HepG2 (cell line): Measurements from ENCODE around the gene TRMT6. TPM values are rescaled to one million over a fixed set of nuclear protein-coding genes. Genes with fewer than 3 reads are reported as not detected.

ENCODE experiments used
- CBX2 ChIP-seq, 2 experiments: fragments of 200-600 bp in 1 of 2; sonication (generic); formaldehyde crosslinking in 1 of 2; IDR thresholded peaks; 2 replicates each; pipeline versions ENCODE4 v1.7.0 to v1.8.1; 2018 to 2022; ENCODE audit warnings: low read depth in 2 of 2, low read length in 1 of 2, mild to moderate bottlenecking in 1 of 2, missing genetic modification reagents in 1 of 2
- CREB1 ChIP-seq, 2 experiments: fragments of 450-650 bp in 1 of 2; IDR thresholded peaks; 2 replicates each; pipeline ENCODE4 v1.6.1; 2016 to 2017; ENCODE audit warnings: control low read depth in 1 of 2, mild to moderate bottlenecking in 1 of 2, missing compliant biosample characterization in 1 of 2, missing genetic modification characterization in 1 of 2
- ETV6 ChIP-seq: sonication (generic); formaldehyde crosslinking; conservative IDR thresholded peaks from 2 replicates; pipeline ENCODE4 v1.4.0; 2020; ENCODE audit warnings: missing genetic modification reagents
- KLF9 ChIP-seq: IDR thresholded peaks from 2 replicates; pipeline ENCODE4 v1.6.1; 2016; ENCODE audit warnings: low read depth
- MEF2D ChIP-seq: sonication (generic); formaldehyde crosslinking; IDR thresholded peaks from 2 replicates; pipeline ENCODE4 v1.5.1; 2020; ENCODE audit warnings: mild to moderate bottlenecking, missing genetic modification reagents
- MXD1 ChIP-seq: sonication (generic); formaldehyde crosslinking; IDR thresholded peaks from 2 replicates; pipeline ENCODE4 v1.4.0; 2020; ENCODE audit warnings: mild to moderate bottlenecking, missing genetic modification reagents
- PCBP1 ChIP-seq: fragments of 200-400 bp; formaldehyde crosslinking; IDR thresholded peaks from 2 replicates; pipeline ENCODE4 v1.6.1; 2017; ENCODE audit warnings: mild to moderate bottlenecking, low read depth, low read length, borderline replicate concordance
- PLSCR1 ChIP-seq: sonication (generic); formaldehyde crosslinking; IDR thresholded peaks from 2 replicates; pipeline ENCODE4 v1.5.0; 2020; ENCODE audit warnings: missing genetic modification reagents, mild to moderate bottlenecking, borderline replicate concordance
- POGK ChIP-seq: sonication (generic); formaldehyde crosslinking; conservative IDR thresholded peaks from 2 replicates; pipeline ENCODE4 v1.8.0; 2022; ENCODE audit warnings: mild to moderate bottlenecking, moderate library complexity, missing genetic modification reagents
- SALL2 ChIP-seq: sonication (generic); formaldehyde crosslinking; IDR thresholded peaks from 2 replicates; pipeline ENCODE4 v1.8.1; 2023; ENCODE audit warnings: mild to moderate bottlenecking, missing genetic modification reagents, inconsistent platforms
- SOX5 ChIP-seq: IDR thresholded peaks from 2 replicates; pipeline ENCODE4 v1.6.1; 2016; ENCODE audit warnings: borderline replicate concordance
- STAG1 ChIP-seq: sonication (generic); formaldehyde crosslinking; IDR thresholded peaks from 2 replicates; pipeline ENCODE4 v1.4.0; 2020; ENCODE audit warnings: missing genetic modification reagents
- SYNCRIP ChIP-seq: fragments of 200-400 bp; formaldehyde crosslinking; IDR thresholded peaks from 2 replicates; pipeline ENCODE4 v1.6.1; 2018; ENCODE audit warnings: mild to moderate bottlenecking, low read depth, low read length; ENCODE audit not compliant: insufficient read depth
- XRCC5 ChIP-seq: fragments of 200-400 bp; formaldehyde crosslinking; optimal IDR thresholded peaks from 2 replicates; pipeline ENCODE3; 2017; ENCODE audit warnings: mild to moderate bottlenecking, low read length
- ZBTB1 ChIP-seq: sonication (generic); formaldehyde crosslinking; IDR thresholded peaks from 2 replicates; pipeline ENCODE4 v1.4.0; 2020; ENCODE audit warnings: missing genetic modification reagents, borderline replicate concordance
- ZBTB33 ChIP-seq: sonication (generic); formaldehyde crosslinking; IDR thresholded peaks from 2 replicates; pipeline ENCODE4 v1.4.0; 2020; ENCODE audit warnings: missing genetic modification reagents
- ZNF121 ChIP-seq: sonication (generic); formaldehyde crosslinking; IDR thresholded peaks from 2 replicates; pipeline ENCODE4 v1.5.0; 2020; ENCODE audit warnings: mild to moderate bottlenecking, missing genetic modification reagents
- ZNF335 ChIP-seq: sonication (generic); formaldehyde crosslinking; IDR thresholded peaks from 2 replicates; pipeline ENCODE4 v1.4.0; 2020; ENCODE audit warnings: missing genetic modification reagents
- ZNF383 ChIP-seq: sonication (generic); formaldehyde crosslinking; IDR thresholded peaks from 2 replicates; pipeline ENCODE4 v1.4.0; 2020; ENCODE audit warnings: missing genetic modification reagents, mild to moderate bottlenecking, borderline replicate concordance
- ZNF496 ChIP-seq: sonication (generic); formaldehyde crosslinking; IDR thresholded peaks from 2 replicates; pipeline ENCODE4 v1.8.1; 2023; ENCODE audit warnings: mild to moderate bottlenecking, moderate library complexity, missing genetic modification reagents; ENCODE audit not compliant: insufficient replicate concordance
- ZNF567 ChIP-seq: sonication (generic); formaldehyde crosslinking; IDR thresholded peaks from 2 replicates; pipeline ENCODE4 v1.8.1; 2023; ENCODE audit warnings: mild to moderate bottlenecking, missing genetic modification reagents, borderline replicate concordance
- polyA plus RNA-seq, 8 experiments: library from polyadenylated mRNA; depleted of rRNA in 3 of 8; stranded (reverse) in 7 of 8; unstranded in 1 of 8; fragments of >200 nt; fragmentation: Illumina TruSeq in 4 of 8; extraction: Trizol in 4 of 8; gene quantifications; 2 replicates each; pipeline versions ENCODE4 v1.2.1 to v1.2.3, GENCODE V29; 2011 to 2016; ENCODE audit warnings: low read depth in 4 of 8, missing spikeins in 1 of 8, mixed read lengths in 1 of 8; ENCODE audit not compliant: insufficient read depth in 1 of 8
- total RNA-seq, 5 experiments: library from RNA; depleted of rRNA; stranded (reverse); fragments of >200 nt; fragmentation: Illumina TruSeq; extraction: Trizol; gene quantifications; 2 replicates each; pipeline ENCODE4 v1.2.3, GENCODE V29; 2016; ENCODE audit warnings: low read depth in 1 of 5

The TRMT6 gene
- total and polyA plus RNA-seq, 2 of the 13 experiments (the other 11 are each of a cell fraction or from before 2014, with no cell fraction given) = 10.5 to 37.8 TPM

- TF ChIP-seq PLSCR1 (CRISPR knock-in tag) = no peak
- TF ChIP-seq ETV6 = peak; percentile 96; the same call in 1 of the 2 replicates
- TF ChIP-seq CBX2 (IDR thresholded peaks at IDR 0.05; ENCODE audit: low read depth, low read length) = no peak; the same call in 1 of the 2 replicates
- TF ChIP-seq CBX2 (CRISPR knock-in tag; IDR thresholded peaks at IDR 0.05; ENCODE audit: low read depth) = peak; percentile 68; the same call in 1 of the 2 replicates
- peak; percentile 100 for TF ChIP-seq MXD1 (CRISPR knock-in tag)
- TF ChIP-seq ZBTB1 (CRISPR knock-in tag) = no peak
- peak; percentile 0 for TF ChIP-seq STAG1 (CRISPR knock-in tag)
- peak; percentile 98 for TF ChIP-seq PCBP1
- no peak for TF ChIP-seq ZNF121
- TF ChIP-seq ZNF567 (CRISPR knock-in tag) = peak; percentile 91
- 0 out of 2 replicates have a peak, but pooled peaks have one; percentile 79 for TF ChIP-seq ZNF383
- peak; percentile 78; the same call in 1 of the 2 replicates for TF ChIP-seq SOX5 (CRISPR knock-in tag)
- TF ChIP-seq XRCC5 = peak; percentile 93
- TF ChIP-seq ZNF496 = no peak
- TF ChIP-seq ZBTB33 (CRISPR knock-in tag) = peak; percentile 62; the same call in 1 of the 2 replicates
- peak; percentile 96 for TF ChIP-seq POGK (CRISPR knock-in tag)
- peak; percentile 73; the same call in 1 of the 2 replicates for TF ChIP-seq MEF2D
- no peak for TF ChIP-seq SYNCRIP
- TF ChIP-seq SALL2 (CRISPR knock-in tag) = peak; percentile 93
- TF ChIP-seq CREB1 (IDR thresholded peaks at IDR 0.05) = peak; percentile 78
- TF ChIP-seq CREB1 (CRISPR knock-in tag; IDR thresholded peaks at IDR 0.05) = peak; percentile 94
- TF ChIP-seq ZNF335 (CRISPR knock-in tag) = peak; percentile 89; the same call in 1 of the 2 replicates
- TF ChIP-seq KLF9 (CRISPR knock-in tag) = peak; percentile 99
These were observed at the start of gene TRMT6, which contains the start of gene MCM8 (continued) for GRCh38 chr20:5950271-5951031.
